ENCODE results near the gene AK8. TPM values are rescaled to one million over a fixed set of nuclear protein-coding genes. Genes with fewer than 3 reads are reported as not detected.

Gene AK8
- total RNA-seq, 1 donor from 2014 or later, result 0.46 TPM

GRCh38 chr9:132853482-132853881, 24.6 kb downstream of the AK8 start:
- no peak for DNase-seq (ENCODE audit: low read depth)
- no peak overlapping the region for H3K4me3 ChIP-seq (ENCODE audit: low read depth, low read length)
- TF ChIP-seq CTCF (conservative IDR thresholded peaks at IDR 0.05; ENCODE audit: low read depth, low read length), result no peak

GRCh38 chr9:132849185-132849706, 28.8 kb downstream of the AK8 start:
- TF ChIP-seq CTCF (conservative IDR thresholded peaks at IDR 0.05; ENCODE audit: low read depth, low read length), result no peak
- DNase-seq (ENCODE audit: low read depth), result no peak
- H3K4me3 ChIP-seq (ENCODE audit: low read depth, low read length), result no peak overlapping the region

- no peak overlapping the region for H3K4me3 ChIP-seq (ENCODE audit: low read depth, low read length)
- DNase-seq (ENCODE audit: low read depth), result no peak
- no peak for TF ChIP-seq CTCF (conservative IDR thresholded peaks at IDR 0.05; ENCODE audit: low read depth, low read length)
These were observed 31.1 kb downstream of the AK8 start for GRCh38 chr9:132846918-132847515.

GRCh38 chr9:132846109-132846917, 31.8 kb downstream of the AK8 start:
- TF ChIP-seq CTCF (conservative IDR thresholded peaks at IDR 0.05; ENCODE audit: low read depth, low read length), result no peak
- H3K4me3 ChIP-seq (ENCODE audit: low read depth, low read length), result no peak overlapping the region
- DNase-seq (ENCODE audit: low read depth), result no peak

DNA sequence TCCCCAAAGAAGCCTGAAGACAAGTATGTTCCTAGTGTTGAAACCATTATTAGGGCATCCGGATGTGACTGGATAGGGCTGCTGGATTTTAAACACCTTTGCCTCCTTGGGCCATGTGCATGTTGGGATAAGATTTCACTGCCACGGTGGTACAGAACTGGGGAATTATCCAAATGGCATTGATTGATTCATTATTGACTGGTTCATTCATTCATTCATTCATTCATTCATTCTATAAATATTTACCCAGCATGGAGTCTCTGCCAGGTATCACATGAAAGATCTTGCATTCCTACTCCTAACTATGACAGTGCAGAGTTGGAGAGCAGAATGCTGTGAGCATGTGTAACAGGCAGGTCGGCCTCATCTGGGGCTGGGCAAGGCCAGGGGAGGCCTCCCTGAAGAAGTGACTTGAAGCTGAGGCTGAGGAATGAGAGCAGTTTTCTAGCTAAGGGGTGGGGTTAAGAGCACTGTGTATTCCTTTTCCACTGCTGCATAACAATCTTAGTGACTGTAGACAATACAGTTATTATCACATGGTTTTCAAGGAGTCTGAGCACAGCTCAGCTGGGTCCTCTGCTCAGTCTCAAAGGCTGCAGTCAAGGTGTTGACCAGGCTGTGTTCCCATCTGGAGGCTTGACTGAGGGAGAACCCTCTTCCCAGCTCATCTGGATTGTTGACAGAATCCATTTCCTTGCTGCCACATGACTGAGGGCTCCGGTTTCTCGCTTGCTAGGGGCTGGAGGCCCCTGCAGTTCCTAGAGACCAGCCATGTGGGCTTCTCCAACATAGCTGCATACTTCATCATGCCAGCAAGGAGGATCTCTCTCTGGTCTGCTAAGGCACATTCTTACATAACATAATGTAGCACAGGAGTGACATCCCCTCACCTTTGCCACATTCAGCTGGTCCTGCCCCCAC, 35.7 kb downstream of the AK8 start:
- H3K4me3 ChIP-seq (ENCODE audit: low read depth, low read length), result no peak overlapping the region
- DNase-seq (ENCODE audit: low read depth), result no peak
- TF ChIP-seq CTCF (conservative IDR thresholded peaks at IDR 0.05; ENCODE audit: low read depth, low read length), result no peak

DNA sequence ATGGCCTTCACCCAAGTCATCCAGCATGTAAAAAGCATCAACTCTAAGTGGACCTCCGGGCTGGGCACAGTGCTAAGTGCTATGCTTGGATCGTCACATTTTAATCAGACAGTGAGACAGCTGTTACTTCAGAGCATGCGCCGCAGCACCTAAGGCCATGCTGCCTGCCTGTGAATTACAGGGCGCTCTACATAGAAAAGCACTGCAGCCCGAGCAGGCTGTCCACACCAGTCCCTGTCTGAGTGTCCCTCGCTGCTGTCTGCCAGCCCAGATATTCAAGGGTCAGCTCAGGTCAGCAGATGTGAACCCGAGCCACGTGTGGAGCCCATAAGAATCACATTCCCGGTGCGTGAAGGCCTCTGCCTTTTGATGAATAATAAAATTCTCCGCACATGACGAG, 37.1 kb downstream of the AK8 start:
- H3K4me3 ChIP-seq (ENCODE audit: low read depth, low read length), result no peak overlapping the region
- no peak for DNase-seq (ENCODE audit: low read depth)
- TF ChIP-seq CTCF (conservative IDR thresholded peaks at IDR 0.05; ENCODE audit: low read depth, low read length), result no peak
